Sigmoid colon (tissue), 7 donors: ENCODE results near the gene UPF2. TPM values are rescaled to one million over a fixed set of nuclear protein-coding genes. Genes with fewer than 3 reads are reported as not detected.

Experiments
- DNase-seq: peaks from one replicate; pipeline ENCODE4 v3.0.0-alpha.2; 2019
- H3K27ac ChIP-seq, 4 donors: fragments of 200-600 bp; sonication (generic); one replicate each; pipeline ENCODE4 v1.5.1; 2016 to 2019; ENCODE audit warnings: mild to moderate bottlenecking in 1 of 4
- H3K27me3 ChIP-seq, 3 donors: fragments of 200-600 bp; sonication (generic); one replicate each; pipeline ENCODE4 v1.5.1; 2019; ENCODE audit warnings: mild to moderate bottlenecking in 1 of 3
- H3K36me3 ChIP-seq, 4 donors: fragments of 200-600 bp; sonication (generic); one replicate each; pipeline ENCODE4 v1.5.1; 2016 to 2019
- H3K4me1 ChIP-seq, 4 donors: fragments of 200-600 bp; sonication (generic); one replicate each; pipeline ENCODE4 v1.5.1; 2017 to 2019
- H3K4me3 ChIP-seq, 4 donors: fragments of 200-600 bp; sonication (generic); one replicate each; pipeline ENCODE4 v1.5.1; 2017 to 2019; ENCODE audit warnings: mild to moderate bottlenecking in 2 of 4, moderate library complexity in 1 of 4
- H3K9me3 ChIP-seq, 4 donors: fragments of 200-600 bp in 3 of 4; sonication (generic) in 3 of 4; one replicate each; pipeline versions ENCODE4 v1.5.1 to v1.6.1; 2013 to 2019
- CTCF ChIP-seq, 4 experiments: fragments of 450-650 bp in 3 of 4; fragments of 200-600 bp in 1 of 4; IDR thresholded peaks; one replicate each; pipeline ENCODE4 v1.5.1; 2016 to 2019; ENCODE audit warnings: antibody characterized with exemption in 4 of 4, mild to moderate bottlenecking in 3 of 4, moderate library complexity in 2 of 4
- EP300 ChIP-seq, 4 donors: sonication (generic); formaldehyde crosslinking; IDR thresholded peaks; one replicate each; pipeline ENCODE4 v1.6.1; 2017; ENCODE audit warnings: antibody characterized with exemption in 4 of 4
- POLR2A ChIP-seq, 2 donors: fragments of 450-650 bp; IDR thresholded peaks; one replicate each; pipeline ENCODE4 v1.6.1; 2016; ENCODE audit warnings: antibody characterized with exemption in 2 of 2, mild to moderate bottlenecking in 2 of 2, moderate library complexity in 2 of 2
- POLR2AphosphoS5 ChIP-seq, 4 donors: sonication (generic); formaldehyde crosslinking; IDR thresholded peaks; one replicate each; pipeline ENCODE4 v1.6.1; 2017; ENCODE audit warnings: antibody characterized with exemption in 4 of 4
- WGBS, 2 donors: extraction: QIAGEN DNeasy Blood & Tissue Kit; methylation state at CpG; one replicate each; pipeline ENCODE4 v1.1.7; 2013; 5-methylcytosine and 5-hydroxymethylcytosine counted together
- intact Hi-C: fragments of 100-400 bp; cut with DNase I; formaldehyde crosslinking; loops from one replicate; pipeline ENCODE4 v1.15.1; 2023
- polyA plus RNA-seq, 3 donors: library from polyadenylated mRNA; stranded (reverse); fragments of 200-250 nt; gene quantifications; one replicate each; pipeline ENCODE4 v1.2.3, GENCODE V29; 2013
- total RNA-seq, 4 donors: library from RNA; depleted of rRNA; stranded (reverse); fragments of >200 nt; gene quantifications; one replicate each; pipeline ENCODE4 v1.1.0, GENCODE V29; 2016
- donor health status: healthy with polysubstance abuse.
- donor health status: Bipolar disorder and iron deficiency.
- donor health status: healthy.

The UPF2 gene
- total and polyA plus RNA-seq, 7 donors, result 11.4 to 36.9 (median 29.3) TPM

GRCh38 chr10:11896549-11897200, 145.9 kb downstream of the UPF2 start:
- Histone ChIP-seq H3K4me1 (no peaks in the 10 kb centered on the region), H3K4me3 (no peak overlapping the region)
- intact Hi-C loops, result no loop called here

GRCh38 chr10:11895598-11895997, 147.0 kb downstream of the UPF2 start:
- Histone ChIP-seq H3K4me1 (no peaks in the 10 kb centered on the region), H3K27me3 (peaks cover 0 to under 1% (median 0%) of the 10 kb centered on the region in 3 donors), H3K9me3 (no peaks in the 10 kb centered on the region), H3K27ac (no peak overlapping the region), H3K4me3 (no peak overlapping the region), H3K36me3 (no peaks in the 10 kb centered on the region)
- DNase-seq, result no peak
- TF ChIP-seq POLR2AphosphoS5 (IDR thresholded peaks at IDR 0.05), result no peak
- TF ChIP-seq CTCF (IDR thresholded peaks at IDR 0.05), result no peak
- no peak for TF ChIP-seq EP300 (IDR thresholded peaks at IDR 0.05)
- no peak for TF ChIP-seq POLR2A (IDR thresholded peaks at IDR 0.05)
- intact Hi-C loops, result no loop called here
- WGBS, 2 donors, result 89 to 95% methylated on average over 5 of the region's 5 CpGs

More at GRCh38 chr10:11896549-11897200, 145.9 kb downstream of the UPF2 start:
- H3K27ac ChIP-seq, result no peak overlapping the region
- TF ChIP-seq CTCF (IDR thresholded peaks at IDR 0.05) (no peak), EP300 (IDR thresholded peaks at IDR 0.05) (no peak), POLR2AphosphoS5 (IDR thresholded peaks at IDR 0.05) (no peak), POLR2A (IDR thresholded peaks at IDR 0.05) (no peak)
- WGBS, 2 donors, result 82 to 86% methylated on average over 5 of the region's 5 CpGs
- H3K36me3 ChIP-seq, result no peaks in the 10 kb centered on the region
- peaks cover 0 to 6% (median 0%) of the 10 kb centered on the region in 3 donors for H3K27me3 ChIP-seq
- H3K9me3 ChIP-seq, result no peaks in the 10 kb centered on the region
- DNase-seq, result peak; percentile 5

GRCh38 chr10:11895108-11895466, 147.5 kb downstream of the UPF2 start:
- TF ChIP-seq CTCF (IDR thresholded peaks at IDR 0.05) (no peak), POLR2A (IDR thresholded peaks at IDR 0.05) (no peak), POLR2AphosphoS5 (IDR thresholded peaks at IDR 0.05) (no peak), EP300 (IDR thresholded peaks at IDR 0.05) (no peak)
- H3K36me3 ChIP-seq, result no peaks in the 10 kb centered on the region
- no peaks in the 10 kb centered on the region for H3K27me3 ChIP-seq
- DNase-seq, result no peak
- no peak overlapping the region for H3K27ac ChIP-seq
- intact Hi-C loops, result no loop called here
- 96% methylated on average over 11 of the region's 11 CpGs for WGBS, 2 donors
- H3K4me1 ChIP-seq, result no peaks in the 10 kb centered on the region
- no peak overlapping the region for H3K4me3 ChIP-seq
- no peaks in the 10 kb centered on the region for H3K9me3 ChIP-seq

- H3K4me3 ChIP-seq, result no peak overlapping the region
- WGBS, 2 donors, result 93 to 94% methylated on average over 47 of the region's 47 CpGs
- H3K4me1 ChIP-seq, result no peaks in the 10 kb centered on the region
- H3K9me3 ChIP-seq, result no peaks in the 10 kb centered on the region
- intact Hi-C loops, result no loop called here
- DNase-seq, result no peak
- TF ChIP-seq POLR2AphosphoS5 (IDR thresholded peaks at IDR 0.05) (no peak), CTCF (IDR thresholded peaks at IDR 0.05) (no peak), POLR2A (IDR thresholded peaks at IDR 0.05) (no peak), EP300 (IDR thresholded peaks at IDR 0.05) (no peak)
- no peaks in the 10 kb centered on the region for H3K36me3 ChIP-seq
- no peak overlapping the region for H3K27ac ChIP-seq
- no peaks in the 10 kb centered on the region for H3K27me3 ChIP-seq
Observed at GRCh38 chr10:11894381-11895107, 148.1 kb downstream of the UPF2 start.
